B cell (primary cell): ENCODE data around the gene EPB41L4A. TPM values are rescaled to one million over a fixed set of nuclear protein-coding genes. Genes with fewer than 3 reads are reported as not detected.
"Not testable (repeated sequence)": the region's sequence is repeated elsewhere in the genome, so short reads cannot be mapped to it uniquely, and the experiment has no call there.

Source experiments
- ATAC-seq: fragments of 200-7000 bp; cut with Tn5 transposase; one replicate; pipeline ENCODE4 v1.10.0; 2021; ENCODE audit warnings: low read depth, mild to moderate bottlenecking, moderate number of reproducible peaks, moderate library complexity
- CTCF ChIA-PET: fragments of 350-600 bp; sonication (Branson Sonifier 250); formaldehyde crosslinking; loops from one replicate; lab custom pipeline; 2021; ENCODE audit warnings: antibody characterized with exemption, inconsistent platforms; lab: Charles Lee
- POLR2A ChIA-PET: fragments of 350-600 bp; sonication (Branson Sonifier 250); formaldehyde crosslinking; loops from one replicate; lab custom pipeline; 2021; ENCODE audit warnings: antibody characterized with exemption; lab: Charles Lee
- DNase-seq: peaks from one replicate; pipeline ENCODE4 v3.0.0; 2013
- H2AFZ ChIP-seq: 2 replicates; pipeline ENCODE4 v1.6.1; 2012; ENCODE audit warnings: mild to moderate bottlenecking, low read depth, low read length; ENCODE audit not compliant: insufficient read depth, poor library complexity, severe bottlenecking
- H3K27ac ChIP-seq, 2 donors: 1 replicate in 1 of 2; 2 replicates in 1 of 2; pipeline ENCODE4 v1.5.1; 2012 to 2013; ENCODE audit warnings: low read length in 2 of 2, mild to moderate bottlenecking in 2 of 2, moderate library complexity in 1 of 2
- H3K27me3 ChIP-seq, 4 experiments: fragments of 200-600 bp in 1 of 4; sonication (generic) in 1 of 4; replicated peaks in 1 of 4; 1 replicate in 2 of 4; 2 replicates in 2 of 4; pipeline versions ENCODE4 v1.6.1 to v1.7.0; 2013 to 2016; ENCODE audit warnings: low read length in 3 of 4, mild to moderate bottlenecking in 2 of 4, mixed read lengths in 1 of 4, moderate library complexity in 1 of 4; ENCODE audit not compliant: insufficient read depth in 4 of 4, control insufficient read depth in 3 of 4; ENCODE audit errors: control extremely low read depth in 1 of 4
- H3K36me3 ChIP-seq, 2 experiments: replicated peaks in 1 of 2; 1 replicate in 1 of 2; 2 replicates in 1 of 2; pipeline versions ENCODE4 v1.6.1 to v1.7.1; 2013; ENCODE audit warnings: low read length in 1 of 2; ENCODE audit not compliant: insufficient read depth in 2 of 2, control insufficient read depth in 1 of 2; ENCODE audit errors: control extremely low read depth in 1 of 2, extremely low read depth in 1 of 2
- H3K4me1 ChIP-seq, 2 donors: fragments of 200-600 bp in 1 of 2; sonication (generic) in 1 of 2; 1 replicate in 1 of 2; 2 replicates in 1 of 2; pipeline versions ENCODE4 v1.5.1 to v1.6.1; 2013 to 2017; ENCODE audit warnings: low read length in 2 of 2; ENCODE audit not compliant: control insufficient read depth in 2 of 2, insufficient read depth in 2 of 2
- H3K4me2 ChIP-seq: replicated peaks from 2 replicates; pipeline ENCODE3; 2012; ENCODE audit warnings: mild to moderate bottlenecking, low read depth, low read length; ENCODE audit not compliant: poor library complexity, severe bottlenecking
- H3K4me3 ChIP-seq, 5 experiments: fragments of 200-600 bp in 1 of 5; sonication (generic) in 1 of 5; 1 replicate in 3 of 5; 2 replicates in 2 of 5; pipeline versions ENCODE4 v1.5.1 to v1.7.0; 2011 to 2016; ENCODE audit warnings: low read length in 4 of 5, mild to moderate bottlenecking in 4 of 5, low read depth in 2 of 5, control low read depth in 1 of 5, moderate library complexity in 1 of 5; ENCODE audit not compliant: insufficient read depth in 1 of 5; ENCODE audit errors: control extremely low read depth in 1 of 5, extremely low read depth in 1 of 5
- H3K79me2 ChIP-seq: fragments of 200-600 bp; sonication (generic); one replicate; pipeline ENCODE4 v1.6.0; 2016; ENCODE audit warnings: low read length; ENCODE audit not compliant: control insufficient read depth, insufficient read depth
- H3K9ac ChIP-seq: fragments of 200-600 bp; sonication (generic); 2 replicates; pipeline ENCODE4 v1.6.1; 2017; ENCODE audit warnings: mild to moderate bottlenecking, low read length, moderate library complexity
- H3K9me3 ChIP-seq, 3 donors: one replicate each; pipeline versions ENCODE4 v1.6.1 to v1.7.1; 2013; ENCODE audit warnings: low read length in 2 of 3; ENCODE audit not compliant: control insufficient read depth in 2 of 3, insufficient read depth in 1 of 3; ENCODE audit errors: control extremely low read depth in 1 of 3
- H4K20me1 ChIP-seq: 2 replicates; pipeline ENCODE4 v1.6.0; 2012; ENCODE audit warnings: mild to moderate bottlenecking, low read length; ENCODE audit not compliant: insufficient read depth, control insufficient read depth, poor library complexity, severe bottlenecking
- H3K27ac Mint-ChIP-seq: one replicate; pipeline ENCODE4 v1.8.0; 2021; ENCODE audit warnings: mixed read lengths
- H3K27me3 Mint-ChIP-seq: one replicate; pipeline ENCODE4 v1.8.0; 2021; ENCODE audit warnings: mixed read lengths
- H3K4me1 Mint-ChIP-seq: one replicate; pipeline ENCODE4 v1.8.0; 2021; ENCODE audit warnings: mixed read lengths
- H3K4me3 Mint-ChIP-seq: one replicate; pipeline ENCODE4 v1.8.0; 2021; ENCODE audit warnings: mixed read lengths
- H3K9me3 Mint-ChIP-seq: one replicate; pipeline ENCODE4 v1.8.0; 2022; ENCODE audit warnings: mixed read lengths; ENCODE audit not compliant: insufficient read depth
- WGBS: methylation state at CpG from one replicate; pipeline ENCODE4 v1.1.5; 2013; ENCODE audit warnings: missing lambda C conversion rate; ENCODE audit not compliant: insufficient coverage; 5-methylcytosine and 5-hydroxymethylcytosine counted together
- intact Hi-C: fragments of 100-400 bp; cut with micrococcal nuclease; formaldehyde crosslinking; loops from one replicate; pipeline ENCODE4 v1.10.0; 2022
- polyA plus RNA-seq: library from polyadenylated mRNA; depleted of rRNA; stranded (reverse); fragments of >200 nt; gene quantifications from 2 replicates; pipeline ENCODE4 v1.2.3, GENCODE V29; 2012
- total RNA-seq, 2 donors: library from RNA; stranded (reverse); fragments of 120-200 nt in 1 of 2; gene quantifications; 1 replicate in 1 of 2; 2 replicates in 1 of 2; pipeline versions ENCODE4 v1.2.3 to v1.2.4, GENCODE V29; 2013 to 2022
- TF ChIP-seq, protein P1 (sequence below): fragments of 200-600 bp; IDR thresholded peaks from one replicate; pipeline ENCODE4 v1.8.0; 2022; ENCODE audit warnings: antibody characterized with exemption, mild to moderate bottlenecking

EPB41L4A gene
- total and polyA plus RNA-seq, 2 donors (not counting 1 experiment from before 2014, with no cell fraction given) = 1.8 to 12.9 TPM

DNA sequence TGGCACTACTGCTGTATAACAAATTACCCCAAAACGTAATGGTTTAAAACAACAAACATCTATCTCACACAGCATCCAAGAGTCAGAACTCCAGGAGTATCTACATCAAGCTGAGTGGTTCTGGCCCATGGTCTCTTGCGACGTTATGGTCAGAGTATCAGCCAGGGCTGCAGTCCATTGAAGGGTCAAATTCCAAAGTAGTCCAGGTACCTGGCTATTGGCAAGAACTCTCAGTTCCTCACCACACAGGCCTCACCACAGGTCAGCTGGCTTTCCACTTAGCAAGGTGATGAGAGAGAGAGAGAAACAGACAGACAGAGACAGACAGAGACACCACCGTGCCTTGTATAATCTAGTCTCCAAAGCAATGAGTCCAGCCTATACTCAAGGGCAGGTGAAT, 22.6 kb downstream of the EPB41L4A start:
- H3K4me3 ChIP-seq = no peak overlapping the region
- H4K20me1 ChIP-seq = no peaks in the 10 kb centered on the region
- peaks cover 10% of the 10 kb centered on the region for H3K27me3 Mint-ChIP-seq
- H3K9ac ChIP-seq = no peak overlapping the region
- H3K4me1 Mint-ChIP-seq = peaks cover 3% of the 10 kb centered on the region
- no peak overlapping the region for H2AFZ ChIP-seq
- intact Hi-C loops = no loop called here
- H3K27ac ChIP-seq = no peak overlapping the region
- ChIA-PET CTCF (no interaction called here), POLR2A (no interaction called here)
- no peak overlapping the region for H3K4me3 Mint-ChIP-seq
- TF ChIP-seq, protein P1, sequence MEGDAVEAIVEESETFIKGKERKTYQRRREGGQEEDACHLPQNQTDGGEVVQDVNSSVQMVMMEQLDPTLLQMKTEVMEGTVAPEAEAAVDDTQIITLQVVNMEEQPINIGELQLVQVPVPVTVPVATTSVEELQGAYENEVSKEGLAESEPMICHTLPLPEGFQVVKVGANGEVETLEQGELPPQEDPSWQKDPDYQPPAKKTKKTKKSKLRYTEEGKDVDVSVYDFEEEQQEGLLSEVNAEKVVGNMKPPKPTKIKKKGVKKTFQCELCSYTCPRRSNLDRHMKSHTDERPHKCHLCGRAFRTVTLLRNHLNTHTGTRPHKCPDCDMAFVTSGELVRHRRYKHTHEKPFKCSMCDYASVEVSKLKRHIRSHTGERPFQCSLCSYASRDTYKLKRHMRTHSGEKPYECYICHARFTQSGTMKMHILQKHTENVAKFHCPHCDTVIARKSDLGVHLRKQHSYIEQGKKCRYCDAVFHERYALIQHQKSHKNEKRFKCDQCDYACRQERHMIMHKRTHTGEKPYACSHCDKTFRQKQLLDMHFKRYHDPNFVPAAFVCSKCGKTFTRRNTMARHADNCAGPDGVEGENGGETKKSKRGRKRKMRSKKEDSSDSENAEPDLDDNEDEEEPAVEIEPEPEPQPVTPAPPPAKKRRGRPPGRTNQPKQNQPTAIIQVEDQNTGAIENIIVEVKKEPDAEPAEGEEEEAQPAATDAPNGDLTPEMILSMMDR = no peak
- H3K4me2 ChIP-seq = no peak overlapping the region
- no peaks in the 10 kb centered on the region for H3K79me2 ChIP-seq
- no peak for DNase-seq
- H3K36me3 ChIP-seq = no peaks in the 10 kb centered on the region
- no peaks in the 10 kb centered on the region for H3K9me3 ChIP-seq
- no peak for ATAC-seq
- no peaks in the 10 kb centered on the region for H3K9me3 Mint-ChIP-seq
- H3K4me1 ChIP-seq = no peaks in the 10 kb centered on the region
- 89% methylated on average over 3 of the region's 4 CpGs for WGBS
- H3K27ac Mint-ChIP-seq = no peak overlapping the region
- no peaks in the 10 kb centered on the region for H3K27me3 ChIP-seq

GRCh38 chr5:112395299-112395698, 23.8 kb downstream of the EPB41L4A start:
- H4K20me1 ChIP-seq, H3K4me3 Mint-ChIP-seq, POLR2A ChIA-PET, H3K9me3 Mint-ChIP-seq, H3K27me3 ChIP-seq, H3K27ac Mint-ChIP-seq, intact Hi-C loops, H3K36me3 ChIP-seq, H2AFZ ChIP-seq, DNase-seq, H3K27ac ChIP-seq, ATAC-seq, H3K9me3 ChIP-seq, H3K9ac ChIP-seq, H3K4me3 ChIP-seq, H3K4me2 ChIP-seq, H3K4me1 Mint-ChIP-seq, CTCF ChIA-PET, H3K79me2 ChIP-seq, H3K4me1 ChIP-seq: not testable (repeated sequence)
- H3K27me3 Mint-ChIP-seq = peaks cover 13% of the 10 kb centered on the region
- no CpG with 5 or more reads among the region's 4 CpGs for WGBS
